MM.1S (cell line): ENCODE results near the gene CMIP.

Source experiments
- DNase-seq: peaks from one replicate; pipeline ENCODE4 v3.0.0-alpha.2; 2015
- H2AFZ ChIP-seq: fragments of 300-600 bp; sonication (generic); 2 replicates; pipeline ENCODE4 v1.6.0; 2016; ENCODE audit warnings: antibody characterized with exemption, low read length
- H3F3A ChIP-seq: fragments of 300-600 bp; sonication (generic); 2 replicates; pipeline ENCODE4 v1.6.1; 2016; ENCODE audit warnings: mild to moderate bottlenecking, antibody characterized with exemption, low read length, moderate library complexity, mixed read lengths; ENCODE audit not compliant: insufficient read depth
- H3K27ac ChIP-seq: fragments of 300-600 bp; sonication (generic); 2 replicates; pipeline ENCODE4 v1.5.1; 2016; ENCODE audit warnings: mild to moderate bottlenecking, low read length
- H3K27me3 ChIP-seq: fragments of 300-600 bp; sonication (generic); replicated peaks from 2 replicates; pipeline ENCODE4 v1.6.0; 2016; ENCODE audit warnings: low read length; ENCODE audit not compliant: insufficient read depth
- H3K36me3 ChIP-seq: fragments of 300-600 bp; sonication (generic); replicated peaks from 2 replicates; pipeline ENCODE4 v1.6.1; 2016; ENCODE audit warnings: mild to moderate bottlenecking, low read length, mixed read lengths; ENCODE audit not compliant: insufficient read depth
- H3K4me1 ChIP-seq: fragments of 300-600 bp; sonication (generic); 2 replicates; pipeline ENCODE4 v1.6.1; 2016; ENCODE audit warnings: low read length, mixed read lengths
- H3K4me2 ChIP-seq: fragments of 300-600 bp; sonication (generic); 2 replicates; pipeline ENCODE4 v1.6.0; 2016; ENCODE audit warnings: low read depth, low read length
- H3K4me3 ChIP-seq: fragments of 300-600 bp; sonication (generic); 2 replicates; pipeline ENCODE4 v1.5.1; 2016; ENCODE audit warnings: low read length, mixed read lengths
- H3K79me2 ChIP-seq: fragments of 300-600 bp; sonication (generic); 2 replicates; pipeline ENCODE4 v1.6.1; 2016; ENCODE audit warnings: mixed run types, low read length, mixed read lengths
- H3K9ac ChIP-seq: fragments of 300-600 bp; sonication (generic); 2 replicates; pipeline ENCODE4 v1.6.1; 2016; ENCODE audit warnings: low read length, mixed read lengths
- H3K9me2 ChIP-seq: fragments of 300-600 bp; sonication (generic); replicated peaks from 2 replicates; pipeline ENCODE4 v1.6.1; 2016; ENCODE audit warnings: mild to moderate bottlenecking, low read length, mixed read lengths; ENCODE audit not compliant: insufficient read depth
- H3K9me3 ChIP-seq: fragments of 300-600 bp; sonication (generic); replicated peaks from 2 replicates; pipeline ENCODE4 v1.6.1; 2016; ENCODE audit warnings: mild to moderate bottlenecking, low read length, mixed read lengths; ENCODE audit not compliant: insufficient read depth
- H4K20me1 ChIP-seq: fragments of 300-600 bp; sonication (generic); 2 replicates; pipeline ENCODE4 v1.6.1; 2016; ENCODE audit warnings: mild to moderate bottlenecking, low read length, moderate library complexity, mixed read lengths; ENCODE audit not compliant: insufficient read depth
- EZH2 ChIP-seq: fragments of 300-600 bp; sonication (generic); optimal IDR thresholded peaks from 2 replicates; pipeline ENCODE3; 2017; ENCODE audit warnings: low read depth, mild to moderate bottlenecking, antibody characterized with exemption, low read length, mixed read lengths
- EZH2phosphoT487 ChIP-seq: fragments of 300-600 bp; sonication (generic); IDR thresholded peaks from 2 replicates; pipeline ENCODE4 v1.6.1; 2018; ENCODE audit warnings: antibody characterized with exemption, low read length
- TF ChIP-seq, protein P1 (sequence below): fragments of 300-600 bp; sonication (generic); IDR thresholded peaks from 2 replicates; pipeline ENCODE4 v1.5.1; 2016; ENCODE audit warnings: antibody characterized with exemption, low read length, mixed read lengths

Gene CMIP

DNA sequence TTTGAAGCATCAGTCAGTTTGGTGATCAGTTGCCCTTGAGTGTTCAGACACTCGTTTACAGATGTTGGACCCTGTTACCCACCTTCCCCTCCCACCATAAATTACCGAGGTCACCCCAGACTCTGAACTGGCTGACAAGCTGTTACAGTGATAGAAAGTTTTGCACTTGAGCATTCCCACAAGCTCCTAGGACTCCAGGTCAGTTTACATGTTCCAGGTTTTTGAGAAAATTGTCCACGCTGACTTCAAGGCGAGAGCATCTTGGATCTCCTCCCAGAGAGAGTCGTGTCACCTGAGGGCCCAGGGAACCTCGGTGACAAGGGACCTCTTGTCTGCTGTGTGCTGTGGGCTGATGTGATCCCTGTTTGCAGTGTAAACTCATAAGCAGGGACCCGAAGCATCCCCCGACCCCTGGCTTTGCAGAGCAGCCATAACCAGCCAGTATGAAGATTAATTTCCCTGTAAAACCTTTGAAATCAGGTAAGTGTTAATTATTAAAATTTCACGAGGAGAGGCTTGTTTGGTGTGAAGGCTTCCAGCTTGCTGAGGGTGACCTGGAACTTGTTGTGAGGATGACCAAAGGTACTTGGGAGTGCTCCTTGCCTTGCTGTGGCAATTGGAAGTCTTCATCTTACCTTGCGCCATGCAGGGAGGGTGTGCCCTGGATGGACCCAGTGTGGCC lies 91.2 kb downstream of the CMIP start:
- Histone ChIP-seq H3K4me2 (no peak overlapping the region), H3K36me3 (no peaks in the 10 kb centered on the region)

GRCh38 chr16:81536648-81537047 lies 92.0 kb downstream of the CMIP start:
- peaks cover 2% of the 10 kb centered on the region; the same call in 1 of the 2 replicates for H3K79me2 ChIP-seq
- H3K4me1 ChIP-seq: no peaks in the 10 kb centered on the region
- TF ChIP-seq, protein P1, sequence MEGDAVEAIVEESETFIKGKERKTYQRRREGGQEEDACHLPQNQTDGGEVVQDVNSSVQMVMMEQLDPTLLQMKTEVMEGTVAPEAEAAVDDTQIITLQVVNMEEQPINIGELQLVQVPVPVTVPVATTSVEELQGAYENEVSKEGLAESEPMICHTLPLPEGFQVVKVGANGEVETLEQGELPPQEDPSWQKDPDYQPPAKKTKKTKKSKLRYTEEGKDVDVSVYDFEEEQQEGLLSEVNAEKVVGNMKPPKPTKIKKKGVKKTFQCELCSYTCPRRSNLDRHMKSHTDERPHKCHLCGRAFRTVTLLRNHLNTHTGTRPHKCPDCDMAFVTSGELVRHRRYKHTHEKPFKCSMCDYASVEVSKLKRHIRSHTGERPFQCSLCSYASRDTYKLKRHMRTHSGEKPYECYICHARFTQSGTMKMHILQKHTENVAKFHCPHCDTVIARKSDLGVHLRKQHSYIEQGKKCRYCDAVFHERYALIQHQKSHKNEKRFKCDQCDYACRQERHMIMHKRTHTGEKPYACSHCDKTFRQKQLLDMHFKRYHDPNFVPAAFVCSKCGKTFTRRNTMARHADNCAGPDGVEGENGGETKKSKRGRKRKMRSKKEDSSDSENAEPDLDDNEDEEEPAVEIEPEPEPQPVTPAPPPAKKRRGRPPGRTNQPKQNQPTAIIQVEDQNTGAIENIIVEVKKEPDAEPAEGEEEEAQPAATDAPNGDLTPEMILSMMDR: no peak
- no peak for TF ChIP-seq EZH2phosphoT487
- no peak for TF ChIP-seq EZH2
- no peaks in the 10 kb centered on the region for H3K27me3 ChIP-seq
- H2AFZ ChIP-seq: no peak overlapping the region
- no peaks in the 10 kb centered on the region for H4K20me1 ChIP-seq
- H3K36me3 ChIP-seq: no peaks in the 10 kb centered on the region
- DNase-seq: no peak
- no peak overlapping the region for H3K27ac ChIP-seq
- H3K9me3 ChIP-seq: no peaks in the 10 kb centered on the region
- H3K9me2 ChIP-seq: no peaks in the 10 kb centered on the region
- no peak overlapping the region for H3K4me2 ChIP-seq
- H3K9ac ChIP-seq: no peak overlapping the region
- H3K4me3 ChIP-seq: no peak overlapping the region
- H3F3A ChIP-seq: no peaks in the 10 kb centered on the region

More for the DNA sequence above, 91.2 kb downstream of the CMIP start:
- Histone ChIP-seq H2AFZ (no peak overlapping the region), H3F3A (no peaks in the 10 kb centered on the region), H3K4me1 (no peaks in the 10 kb centered on the region), H3K9me2 (no peaks in the 10 kb centered on the region), H3K27me3 (no peaks in the 10 kb centered on the region), H3K4me3 (no peak overlapping the region), H3K27ac (no peak overlapping the region), H3K79me2 (peaks cover 2% of the 10 kb centered on the region; the same call in 1 of the 2 replicates), H3K9ac (no peak overlapping the region), H3K9me3 (no peaks in the 10 kb centered on the region), H4K20me1 (no peaks in the 10 kb centered on the region)
- DNase-seq: no peak
- TF ChIP-seq, protein P1: no peak
- TF ChIP-seq EZH2phosphoT487 (no peak), EZH2 (no peak)

DNA sequence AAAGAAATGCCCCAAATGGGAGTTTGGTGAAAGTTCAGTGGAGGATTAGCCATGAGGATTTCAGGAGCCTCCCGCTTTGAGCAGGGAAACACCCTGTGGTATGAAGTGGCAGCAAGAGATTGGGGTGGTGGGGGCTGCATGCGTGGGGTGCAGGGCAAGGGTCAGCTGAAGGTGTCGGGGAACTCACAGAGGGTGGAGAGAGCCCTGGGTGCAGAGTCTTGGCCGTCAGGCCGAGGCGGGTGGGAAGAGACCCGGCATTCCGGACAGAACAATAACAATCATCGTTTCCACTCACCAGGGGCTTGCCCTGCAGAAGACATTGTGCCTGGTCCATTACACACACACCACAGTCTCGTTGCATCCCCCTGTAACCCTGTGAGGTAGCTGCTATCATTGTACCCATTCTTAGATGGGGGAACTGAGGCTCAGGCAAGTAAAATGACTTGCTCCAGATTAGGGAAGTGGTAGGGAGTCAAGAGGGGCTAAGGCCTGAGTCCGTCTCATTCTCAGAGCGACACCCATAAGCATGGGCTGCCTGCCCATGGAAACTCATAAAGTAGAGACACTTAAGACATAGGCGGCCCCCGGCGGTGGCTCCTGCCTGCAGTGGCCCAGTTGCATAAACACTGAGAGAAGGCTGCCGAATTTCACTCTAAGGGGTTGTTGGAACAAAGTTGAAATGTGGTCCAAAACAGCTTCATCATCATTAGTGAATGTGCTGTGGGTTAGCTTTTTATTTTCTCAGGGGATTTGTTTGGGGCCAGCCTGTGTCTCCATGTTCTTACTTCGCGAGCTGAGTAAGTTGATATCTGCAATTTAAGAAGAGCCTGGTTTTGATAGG lies 93.3 kb downstream of the CMIP start:
- Histone ChIP-seq H3K36me3 (no peaks in the 10 kb centered on the region), H3K4me3 (no peak overlapping the region), H3K9ac (no peak overlapping the region), H3K27me3 (no peaks in the 10 kb centered on the region), H3K27ac (no peak overlapping the region), H3K4me2 (no peak overlapping the region), H3K9me2 (no peaks in the 10 kb centered on the region), H3K79me2 (peaks cover 2% of the 10 kb centered on the region; the same call in 1 of the 2 replicates), H4K20me1 (no peaks in the 10 kb centered on the region), H2AFZ (no peak overlapping the region), H3F3A (no peaks in the 10 kb centered on the region), H3K9me3 (no peaks in the 10 kb centered on the region), H3K4me1 (no peaks in the 10 kb centered on the region)
- TF ChIP-seq, protein P1: no peak
- TF ChIP-seq EZH2phosphoT487: no peak
- no peak for TF ChIP-seq EZH2
- DNase-seq: no peak
